ENCODE results near the gene NPPB.

The NPPB gene

DNA sequence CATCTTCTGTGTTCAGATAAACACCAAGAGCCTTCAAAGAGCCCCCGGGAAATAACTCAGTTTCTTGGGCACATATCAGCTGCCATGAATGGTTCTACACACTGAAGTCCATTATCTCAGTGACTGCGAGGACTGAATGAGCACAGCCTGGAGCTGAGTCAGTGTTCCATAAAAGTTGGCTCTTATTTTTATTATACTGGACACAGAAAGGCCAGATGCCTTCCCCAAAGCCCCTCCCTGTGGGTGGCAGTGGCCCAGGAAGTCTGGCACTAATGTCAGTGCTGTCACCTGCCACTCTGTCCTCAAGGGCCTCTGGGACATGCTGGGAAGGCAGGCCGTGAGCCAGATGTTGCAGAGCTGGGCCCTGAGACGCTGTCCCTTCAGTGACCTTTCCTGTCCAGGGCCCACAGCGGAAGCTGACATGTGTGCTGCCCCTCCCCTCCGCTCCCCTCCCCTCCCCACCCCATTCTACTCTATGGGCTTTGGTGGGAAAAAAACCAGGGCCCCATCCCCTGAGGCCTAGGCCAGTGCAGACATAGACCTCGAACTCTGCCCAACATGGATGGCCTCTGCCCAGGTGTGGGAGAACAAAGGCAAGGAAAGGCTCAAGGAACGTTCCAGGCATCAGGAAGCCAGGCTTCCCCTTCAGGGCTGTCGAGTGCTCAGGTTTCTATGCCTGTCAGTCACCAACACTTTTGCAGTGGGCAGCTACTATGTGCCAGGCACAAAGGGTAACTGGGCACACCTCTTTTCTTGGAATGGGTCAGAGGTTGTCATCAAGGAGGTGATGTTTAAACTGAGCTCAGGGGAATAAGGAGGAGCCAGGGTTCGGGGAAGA is 22.4 kb upstream of the NPPB start:
- no peak for DNase-seq

DNA sequence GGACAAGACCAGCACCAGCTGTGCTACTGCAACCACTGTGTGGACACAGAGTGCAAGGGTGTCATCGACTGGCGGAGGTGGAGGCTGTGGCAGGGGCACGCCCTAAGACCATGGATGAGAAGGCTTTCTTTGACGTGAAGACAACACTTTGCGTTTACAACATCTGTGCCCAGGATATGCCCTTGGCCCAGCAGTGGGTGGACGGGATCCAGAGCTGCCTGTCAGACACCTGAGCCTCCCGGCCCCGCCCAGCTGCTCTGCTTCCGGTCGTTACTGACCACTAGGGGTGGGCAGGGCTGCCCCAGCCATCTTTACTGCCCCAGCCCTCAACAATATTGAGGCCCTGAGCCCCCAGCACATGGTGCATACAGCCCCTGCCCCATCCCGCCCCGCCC is 21.4 kb upstream of the NPPB start:
- no peak for DNase-seq

DNA sequence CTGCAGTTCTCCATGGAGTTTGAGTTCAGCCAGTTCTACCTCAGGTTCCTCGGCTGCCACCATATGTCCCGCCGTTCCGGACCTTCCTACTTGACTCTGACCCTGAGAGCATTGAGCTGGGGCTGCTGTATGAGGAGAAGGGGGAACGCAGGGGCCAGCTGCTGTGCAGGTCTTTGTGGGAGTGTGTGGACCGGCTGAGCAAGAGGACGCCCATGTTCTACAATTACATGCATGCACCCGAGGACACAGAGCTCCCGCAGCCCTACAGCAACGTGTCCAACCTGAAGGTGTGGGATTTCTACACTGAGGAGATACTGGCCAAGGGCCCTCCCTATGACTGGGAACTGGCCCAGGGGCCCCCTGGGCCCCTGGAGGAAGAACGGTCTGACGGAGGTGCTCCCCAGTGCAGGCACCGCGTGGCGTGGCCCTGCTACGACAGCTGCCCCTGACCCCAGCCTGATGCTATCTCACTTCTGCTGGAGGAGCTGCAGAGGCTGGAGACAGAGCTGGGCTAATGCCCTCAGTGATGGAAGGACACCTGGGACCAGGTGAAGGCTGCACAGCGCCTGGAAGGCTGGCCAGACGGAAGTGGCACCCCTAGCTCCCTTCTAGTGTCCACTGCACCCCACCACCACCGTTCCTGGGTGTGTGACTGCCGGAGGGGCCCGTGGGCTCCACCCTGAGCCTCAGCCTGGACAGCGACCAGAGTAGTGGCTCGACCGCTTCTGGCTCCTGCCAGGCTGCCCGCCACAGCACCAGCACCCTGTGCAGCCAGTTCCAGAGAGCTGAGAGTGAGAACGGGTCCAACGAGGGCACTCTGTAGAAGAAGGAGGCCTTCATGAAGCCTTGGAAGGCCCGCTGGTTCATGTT is 20.8 kb upstream of the NPPB start:
- DNase-seq = no peak

DNA sequence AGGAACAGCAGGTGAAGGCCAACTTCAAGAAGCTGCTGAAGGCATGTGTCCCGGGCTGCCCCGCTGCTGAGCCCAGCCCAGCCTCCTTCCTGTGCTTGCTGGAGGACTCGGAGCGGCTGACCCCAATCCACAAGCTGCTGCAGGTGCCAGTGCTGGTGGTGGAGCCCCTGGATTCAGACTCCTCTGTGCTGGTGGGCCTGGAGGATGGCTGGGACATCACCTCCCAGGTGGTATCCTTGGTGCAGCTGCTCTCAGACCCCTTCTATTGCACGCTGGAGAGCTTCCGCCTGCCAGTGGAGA is 20.1 kb upstream of the NPPB start:
- DNase-seq = no peak

DNA sequence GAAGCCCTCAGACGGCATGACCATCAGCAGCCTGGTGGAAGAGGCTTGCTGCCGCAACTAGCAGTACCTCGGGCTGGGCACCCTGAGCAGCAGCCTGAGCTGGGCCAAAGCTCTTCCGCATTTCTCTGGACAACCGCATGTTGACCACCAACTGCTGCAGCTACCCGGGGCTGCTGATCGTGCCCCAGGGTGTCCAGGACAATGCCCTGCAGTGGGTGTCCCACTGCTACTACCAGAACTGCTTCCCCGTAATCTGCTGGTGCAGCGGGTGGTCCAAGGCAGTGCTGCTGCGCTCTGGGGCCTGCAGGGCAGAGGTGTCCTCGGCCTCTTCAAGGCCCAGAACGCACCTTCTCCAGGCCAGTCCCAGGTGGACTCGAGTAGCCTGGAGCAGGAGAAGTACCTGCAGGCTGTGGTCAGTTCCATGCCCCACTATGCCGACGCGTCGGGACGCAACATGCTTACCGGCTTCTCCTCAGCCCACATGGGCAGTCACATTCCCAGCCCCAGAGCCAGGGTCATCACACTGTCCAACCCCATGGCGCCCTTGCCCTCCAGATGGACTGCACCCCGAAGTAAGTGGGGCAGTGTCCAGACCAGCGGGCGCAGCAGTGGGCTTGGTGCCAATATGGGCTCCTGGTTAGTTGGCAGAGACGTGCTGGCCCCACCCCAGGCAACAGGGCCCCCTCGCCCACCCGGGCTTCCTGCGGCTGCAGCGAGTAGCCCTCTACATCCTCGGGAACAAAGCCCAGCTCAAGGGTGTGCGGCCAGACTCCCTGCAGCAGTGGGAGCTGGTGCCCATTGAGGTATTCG is 19.5 kb upstream of the NPPB start:
- no peak for DNase-seq

DNA sequence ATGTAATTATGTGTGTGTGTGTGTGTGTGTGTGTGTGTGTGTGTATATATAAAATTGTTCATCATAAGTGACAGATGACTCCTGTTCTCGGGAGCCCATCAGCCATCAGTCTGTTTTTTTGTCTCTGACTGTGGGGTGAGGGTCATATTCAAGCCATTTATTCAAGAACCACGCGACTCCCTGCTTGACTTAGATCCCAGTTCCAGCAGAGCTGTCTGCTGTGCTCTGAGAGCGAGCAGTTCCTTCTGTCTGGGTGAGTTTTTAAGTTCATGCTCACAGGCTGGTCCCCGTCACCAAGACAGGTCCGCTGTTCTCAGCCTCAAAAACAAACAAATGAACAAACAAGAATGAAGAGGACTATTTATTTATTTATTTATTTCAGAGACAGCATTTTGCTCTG is 18.3 kb upstream of the NPPB start:
- DNase-seq = no peak

DNA sequence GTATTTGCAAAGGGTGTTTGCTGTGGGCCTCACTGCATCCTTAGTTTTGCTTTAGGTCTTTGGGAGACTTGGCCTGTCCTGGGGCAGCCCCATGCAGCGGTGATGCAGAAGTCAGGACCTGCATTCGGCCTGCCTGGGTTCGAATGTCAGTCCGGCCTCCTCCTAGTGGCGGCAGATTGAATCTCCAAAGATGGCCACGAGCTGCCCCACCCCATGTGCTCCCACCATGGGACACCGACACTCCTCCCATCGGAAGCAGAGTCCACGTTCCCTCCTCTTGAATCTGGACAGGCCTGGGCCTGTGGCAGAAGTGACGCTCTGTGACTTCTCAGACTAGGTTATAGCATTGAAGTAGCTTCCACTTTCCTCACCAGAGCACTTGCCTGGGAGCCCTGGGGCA is 16.3 kb upstream of the NPPB start:
- DNase-seq = no peak

DNA sequence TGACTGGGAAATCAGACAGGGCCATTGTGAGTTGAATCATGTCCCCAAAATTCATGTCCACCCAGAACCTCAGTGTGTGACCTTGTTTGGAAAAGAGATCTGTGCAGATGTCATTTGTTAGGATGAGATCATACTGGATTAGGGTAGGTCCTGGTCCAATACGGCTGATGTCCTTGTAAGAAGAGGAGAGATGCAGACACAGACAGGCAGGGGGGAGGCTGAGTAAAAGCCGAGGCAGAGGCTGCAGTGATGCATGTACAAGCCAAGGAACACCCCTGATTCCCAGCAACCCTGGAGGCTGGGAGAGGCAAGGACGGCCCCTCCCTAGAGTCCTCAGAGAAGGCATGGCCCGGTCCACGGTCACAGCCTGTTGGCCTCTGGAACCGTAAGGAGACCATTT is 15.9 kb upstream of the NPPB start:
- DNase-seq = no peak

DNA sequence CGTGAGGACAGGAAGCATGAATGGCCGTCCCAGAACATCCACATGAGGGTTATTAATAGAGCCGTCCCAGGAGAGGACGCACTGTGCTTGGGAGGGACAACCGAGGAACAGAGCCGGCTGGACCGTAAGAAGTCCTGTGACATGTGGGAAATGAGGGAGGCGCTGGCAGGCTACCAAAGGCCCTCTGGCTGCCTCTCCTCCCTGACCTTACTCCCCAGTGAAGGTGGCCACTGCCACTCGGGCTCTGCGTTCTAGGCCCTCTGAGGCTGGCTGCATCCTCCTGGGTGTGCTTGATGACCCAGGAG is 15.5 kb upstream of the NPPB start:
- no peak for DNase-seq

DNA sequence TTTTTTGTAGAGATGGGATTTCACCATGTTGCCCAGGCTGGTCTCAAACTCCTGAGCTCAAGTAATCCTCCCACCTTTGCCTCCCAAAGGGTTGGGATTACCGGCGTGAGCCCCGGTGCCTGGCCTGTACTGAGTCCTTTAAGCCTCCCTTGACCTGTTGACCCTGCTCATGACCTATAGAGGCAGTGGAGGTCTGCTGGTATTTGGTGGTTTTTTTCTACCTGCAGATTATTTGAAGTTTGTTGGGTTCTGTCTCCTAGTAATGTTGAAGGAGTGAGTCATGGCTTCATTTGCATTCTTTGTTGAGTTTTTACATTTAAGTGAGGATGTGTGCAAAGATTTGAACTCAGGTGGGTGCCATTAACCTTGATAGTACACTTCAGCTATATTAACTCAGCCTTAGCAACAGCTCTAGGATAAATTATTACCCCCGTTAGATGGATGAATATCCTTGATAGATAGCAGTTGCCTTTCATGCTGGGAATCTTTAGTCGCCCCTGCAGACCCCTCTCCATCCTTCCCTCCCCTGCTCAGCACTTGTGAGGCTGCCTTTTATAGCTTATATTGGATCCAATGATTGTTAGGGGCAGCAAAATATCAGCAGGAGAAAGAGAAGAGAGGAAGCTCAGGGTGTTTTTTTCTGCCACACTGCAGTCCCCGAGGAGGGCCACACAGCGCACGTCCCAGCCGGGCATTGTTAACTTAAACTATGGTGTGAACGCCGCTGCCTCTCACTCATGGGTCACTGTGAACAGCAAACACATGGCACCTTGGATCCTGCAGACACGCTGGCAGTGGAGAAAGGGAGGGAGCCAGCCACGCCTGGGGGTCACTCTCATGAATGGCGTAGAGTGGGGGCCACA is 14.9 kb upstream of the NPPB start:
- no peak for DNase-seq

DNA sequence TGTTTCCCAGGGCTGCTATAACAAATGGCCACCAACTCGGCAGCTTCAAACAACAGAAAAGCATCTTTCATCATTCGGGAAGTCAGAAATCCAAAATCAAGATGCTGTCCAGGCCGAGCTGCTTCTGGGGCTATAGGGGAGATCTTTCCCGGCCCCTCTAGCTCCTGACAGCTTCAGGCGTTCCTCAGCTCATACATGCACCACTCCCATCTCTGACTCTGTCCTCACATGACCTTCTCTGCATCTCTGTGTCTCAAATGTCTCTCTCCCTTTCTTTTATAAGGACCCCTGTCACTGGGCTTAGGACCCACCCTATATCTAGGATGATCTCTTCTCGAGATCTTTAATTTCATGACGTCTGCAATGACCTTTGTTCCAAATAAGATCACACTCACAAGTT is 13.8 kb upstream of the NPPB start:
- DNase-seq = no peak

DNA sequence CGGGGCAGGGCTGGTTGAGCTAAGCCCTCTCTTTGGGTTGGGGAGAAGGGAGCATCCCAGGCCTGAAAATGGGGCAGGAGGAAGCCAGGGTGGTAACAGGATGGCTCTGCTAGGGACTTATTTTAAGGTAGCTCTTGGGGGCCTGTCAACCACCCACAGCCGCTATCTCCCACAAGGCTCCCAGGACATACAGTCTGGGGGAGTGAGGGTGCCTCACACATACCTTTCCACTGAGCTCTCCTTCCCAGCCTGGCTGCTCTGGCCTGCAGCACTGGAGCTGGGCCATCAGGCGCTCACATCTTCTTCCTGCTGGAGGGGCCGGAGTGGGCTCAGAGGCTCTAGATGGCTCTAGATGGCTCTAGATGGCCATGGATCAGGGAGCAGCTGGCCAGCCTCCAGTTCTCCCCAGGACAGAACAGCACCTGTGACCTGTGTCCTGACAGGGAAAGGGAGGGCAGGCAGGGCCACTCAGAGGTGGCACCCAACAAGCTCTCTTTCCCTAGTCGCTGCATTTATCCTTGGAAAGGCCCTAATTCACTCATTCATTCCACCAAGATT is 11.0 kb upstream of the NPPB start:
- no peak for DNase-seq

DNA sequence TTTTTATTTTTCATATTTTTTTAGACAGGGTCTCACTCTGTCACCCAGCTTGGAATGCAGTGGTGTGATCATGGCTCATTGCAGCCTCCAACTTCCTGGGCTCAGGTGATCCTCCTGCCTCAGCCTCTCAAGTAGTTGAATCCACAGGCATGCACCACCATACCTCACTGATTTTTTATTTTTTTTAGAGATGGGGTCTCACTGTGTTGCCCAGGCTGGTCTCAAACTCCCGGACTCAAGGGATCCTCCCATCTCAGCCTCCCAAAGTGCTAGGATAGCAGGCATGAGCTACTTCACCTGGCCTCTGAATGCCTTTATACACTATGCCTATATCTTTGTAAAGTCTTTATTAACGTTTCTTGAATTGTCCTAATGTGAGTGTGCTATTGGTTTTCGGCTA is 10.4 kb upstream of the NPPB start:
- DNase-seq = no peak

DNA sequence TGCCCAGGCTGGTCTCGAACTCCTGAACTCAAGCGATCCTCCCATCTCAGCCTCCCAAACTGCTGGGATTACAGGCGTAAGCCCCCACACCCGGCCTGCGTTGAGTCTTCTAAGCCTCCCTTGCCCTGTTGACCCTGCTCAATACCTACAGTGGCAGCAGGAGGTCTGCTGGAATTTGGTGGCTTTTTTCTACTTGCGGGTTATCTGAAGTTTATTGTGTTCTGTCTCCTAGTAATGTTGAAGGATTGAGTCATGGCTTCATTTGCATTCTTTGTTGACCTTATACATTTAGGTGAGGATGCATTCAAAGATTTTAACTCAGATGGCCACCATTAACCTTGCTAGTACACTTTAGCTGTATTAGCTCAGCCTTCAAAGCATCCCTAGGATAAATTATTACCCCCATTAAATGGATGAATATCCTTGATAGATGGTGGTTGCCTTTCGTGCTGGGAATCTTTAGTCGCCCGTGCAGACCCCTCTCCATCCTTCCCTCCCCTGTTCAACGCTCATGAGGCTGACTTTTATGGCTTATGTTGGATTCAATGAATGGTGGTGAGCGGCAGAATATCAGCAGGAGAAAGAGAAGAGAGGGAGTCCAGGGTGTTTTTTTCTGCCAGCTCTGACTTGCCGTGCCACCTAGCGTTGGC is 9.7 kb upstream of the NPPB start:
- no peak for DNase-seq

DNA sequence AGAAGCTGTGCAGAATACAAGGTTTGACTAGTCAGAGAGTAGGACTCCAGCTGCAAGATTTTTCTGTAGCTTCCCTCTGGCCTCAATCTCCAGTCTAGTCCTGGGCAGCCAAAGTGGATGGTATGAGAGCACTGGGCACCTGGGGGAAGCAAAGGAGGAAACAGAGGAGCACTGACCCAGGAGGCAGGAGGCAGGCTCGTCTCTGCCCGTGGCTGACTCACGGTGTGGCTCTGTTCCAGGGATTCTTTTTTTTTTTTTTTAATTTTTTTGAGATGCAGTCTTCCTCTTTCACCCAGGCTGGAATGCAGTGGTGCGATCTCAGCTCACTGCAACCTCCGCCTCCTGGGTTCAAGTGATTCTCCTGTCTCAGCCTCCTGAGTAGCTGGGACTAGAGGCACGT is 4.1 kb upstream of the NPPB start:
- DNase-seq = no peak

DNA sequence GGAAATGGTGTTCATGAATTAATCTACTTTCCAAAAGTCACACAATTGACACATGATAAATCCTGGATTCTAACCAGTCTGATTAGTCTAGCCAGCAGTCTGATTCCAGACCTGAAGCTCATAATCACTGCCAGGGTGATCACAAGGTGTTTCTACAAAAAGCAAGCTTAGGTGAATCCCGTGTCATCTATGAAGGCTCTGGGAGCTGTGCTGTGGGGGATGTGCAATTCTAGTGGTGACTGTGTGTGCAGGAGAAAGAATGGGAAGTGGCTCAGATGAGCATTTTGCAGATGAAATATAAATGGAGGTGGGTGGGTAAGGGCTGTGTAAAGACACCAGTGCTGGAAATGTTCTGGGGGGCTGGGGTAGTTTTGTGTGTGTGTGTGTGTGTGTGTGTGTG is 1.8 kb upstream of the NPPB start:
- DNase-seq = no peak

DNA sequence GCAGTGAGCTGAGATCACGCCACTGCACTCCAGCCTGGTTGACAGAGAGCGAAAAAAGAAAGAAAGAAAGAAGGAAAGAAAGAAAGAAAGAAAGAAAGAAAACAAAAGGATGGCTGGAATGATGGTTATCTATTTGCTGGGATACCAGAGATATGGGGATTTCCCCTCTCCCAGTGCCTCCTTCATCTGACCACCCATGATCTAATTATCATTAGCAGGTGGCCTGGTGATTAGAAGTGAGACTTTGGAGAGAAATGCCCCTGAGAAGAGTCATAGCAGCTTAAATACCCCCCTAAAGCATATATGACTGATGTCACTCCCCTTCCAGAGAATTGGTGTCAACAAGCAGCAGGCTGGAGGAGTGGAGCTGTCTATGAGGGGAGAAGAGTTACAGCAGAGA is 1.3 kb upstream of the NPPB start:
- no peak for DNase-seq

DNA sequence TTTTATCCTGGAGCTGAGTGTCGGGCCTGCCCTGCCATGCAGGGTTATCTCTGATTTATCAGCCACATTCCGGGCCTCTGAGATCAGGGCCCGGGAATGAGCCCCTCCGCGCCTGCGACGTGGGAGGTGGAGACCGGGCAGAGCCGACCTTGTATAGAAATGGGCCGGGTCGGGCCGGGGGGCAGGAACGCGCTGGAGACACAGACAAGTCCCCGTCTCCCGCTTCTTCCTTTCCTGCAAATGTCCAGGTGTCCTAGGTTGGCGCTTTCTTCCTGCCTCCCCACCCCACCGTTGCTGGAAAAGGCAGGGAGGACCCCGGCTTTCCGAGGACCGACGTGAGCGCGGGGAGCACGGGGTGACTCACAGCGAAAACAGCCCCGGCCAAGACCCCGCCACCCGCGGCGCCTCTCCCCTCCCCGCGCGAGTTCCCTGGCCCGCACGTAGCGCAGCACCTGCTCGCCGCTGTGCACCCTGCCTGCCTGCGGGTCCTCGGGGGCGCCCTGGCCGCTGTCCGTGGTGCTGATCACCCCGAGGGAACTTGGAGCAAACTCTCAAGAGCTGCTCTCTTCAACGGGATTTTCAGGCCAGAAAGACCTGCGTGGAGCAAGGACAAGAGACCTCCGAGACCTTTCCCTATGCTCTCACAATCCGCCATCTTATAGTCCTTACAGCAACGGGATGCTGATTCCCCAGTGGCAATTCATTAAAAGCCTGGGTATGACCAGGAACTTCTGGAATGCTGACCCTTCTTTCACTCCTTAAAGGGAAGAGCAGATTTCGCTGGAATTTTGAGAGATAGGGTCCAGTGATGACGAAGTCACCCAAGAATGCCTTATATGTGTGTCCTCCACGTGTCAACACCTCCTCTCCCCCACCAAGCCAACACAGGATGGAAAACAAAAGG is 475 bp upstream of the NPPB start:
- DNase-seq = peak; percentile 45 to 68 (median 61)

DNA sequence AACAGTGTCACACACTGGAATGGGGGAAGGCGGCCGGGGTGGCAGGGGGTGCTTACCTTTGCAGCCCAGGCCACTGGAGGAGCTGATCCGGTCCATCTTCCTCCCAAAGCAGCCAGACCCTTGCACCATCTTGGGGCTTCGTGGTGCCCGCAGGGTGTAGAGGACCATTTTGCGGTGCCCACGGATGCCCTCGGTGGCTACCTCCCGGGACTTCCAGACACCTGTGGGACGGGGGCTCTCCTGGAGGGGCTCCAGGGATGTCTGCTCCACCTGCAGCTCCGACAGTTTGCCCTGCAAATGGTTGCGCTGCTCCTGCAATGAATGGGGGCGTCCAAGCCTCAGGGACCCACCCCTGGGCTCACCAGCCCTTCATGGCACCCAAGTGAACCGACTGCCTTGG is 587 bp downstream of the NPPB start:
- no peak for DNase-seq

DNA sequence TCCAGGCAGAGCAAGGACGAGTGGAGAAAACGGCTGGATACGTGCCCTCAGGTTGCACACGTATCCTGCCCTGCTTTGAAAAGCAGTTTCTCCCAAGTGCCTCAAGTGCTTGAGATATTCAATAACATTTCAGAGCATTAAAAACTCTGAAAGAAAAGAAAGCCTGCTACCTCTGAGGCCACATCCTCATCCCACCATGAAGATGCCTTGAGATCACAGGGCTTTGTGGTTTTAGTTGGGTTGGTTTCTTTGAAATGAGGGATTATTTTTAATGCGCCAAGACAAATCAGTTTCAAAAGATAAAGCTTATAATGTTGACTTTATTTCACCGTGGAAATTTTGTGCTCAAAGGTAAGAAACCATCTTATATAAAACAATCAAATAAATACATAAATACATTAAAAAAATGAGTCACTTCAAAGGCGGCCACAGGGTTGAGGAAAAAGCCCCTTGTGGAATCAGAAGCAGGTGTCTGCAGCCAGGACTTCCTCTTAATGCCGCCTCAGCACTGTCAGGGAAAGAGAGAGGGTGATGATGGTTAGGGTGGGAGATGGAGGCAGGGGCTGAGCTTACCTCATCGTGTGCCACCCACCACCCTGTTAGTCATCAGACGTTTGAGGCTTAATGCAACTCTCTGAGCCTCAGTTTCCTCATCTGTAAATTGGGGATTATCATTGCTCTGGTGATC is 1.4 kb downstream of the NPPB start:
- no peak for DNase-seq
